Thyroid gland (tissue), 4 donors: ENCODE data around the gene CCNT1. TPM values are rescaled to one million over a fixed set of nuclear protein-coding genes. Genes with fewer than 3 reads are reported as not detected.

Experiments
- DNase-seq, 2 donors: peaks; one replicate each; pipeline ENCODE4 v3.0.0-alpha.2; 2019
- H3K27ac ChIP-seq, 3 donors: fragments of 200-600 bp; sonication (generic); 1 replicate in 2 of 3; 2 replicates in 1 of 3; pipeline ENCODE4 v1.5.1; 2016 to 2019; ENCODE audit warnings: mild to moderate bottlenecking in 1 of 3, moderate library complexity in 1 of 3
- H3K27me3 ChIP-seq: fragments of 200-600 bp; sonication (generic); one replicate; pipeline ENCODE4 v1.5.1; 2019
- H3K36me3 ChIP-seq, 2 donors: fragments of 200-600 bp; sonication (generic); one replicate each; pipeline ENCODE4 v1.5.1; 2016 to 2019
- H3K4me1 ChIP-seq, 2 donors: fragments of 200-600 bp; sonication (generic); one replicate each; pipeline ENCODE4 v1.5.1; 2017 to 2019
- H3K4me3 ChIP-seq, 3 donors: fragments of 200-600 bp; sonication (generic); replicated peaks in 1 of 3; 1 replicate in 2 of 3; 2 replicates in 1 of 3; pipeline ENCODE4 v1.5.1; 2016; ENCODE audit warnings: mild to moderate bottlenecking in 1 of 3
- H3K9me3 ChIP-seq: fragments of 200-600 bp; sonication (generic); one replicate; pipeline ENCODE4 v1.5.1; 2017
- CTCF ChIP-seq, 6 experiments: fragments of 200-600 bp in 3 of 6; fragments of 450-650 bp in 3 of 6; sonication (generic) in 3 of 6; IDR thresholded peaks; one replicate each; pipeline ENCODE4 v1.5.1; 2016 to 2019; ENCODE audit warnings: antibody characterized with exemption in 6 of 6, mild to moderate bottlenecking in 2 of 6, inconsistent platforms in 1 of 6, moderate library complexity in 1 of 6
- POLR2A ChIP-seq, 2 donors: fragments of 450-650 bp; IDR thresholded peaks; one replicate each; pipeline ENCODE4 v1.6.1; 2017; ENCODE audit warnings: antibody characterized with exemption in 2 of 2, mild to moderate bottlenecking in 2 of 2, moderate library complexity in 1 of 2
- WGBS, 2 donors: methylation state at CpG; one replicate each; pipeline ENCODE4 v1.1.5; 2017; 5-methylcytosine and 5-hydroxymethylcytosine counted together
- intact Hi-C: fragments of 100-400 bp; cut with DNase I; formaldehyde crosslinking; loops from one replicate; pipeline ENCODE4 v1.15.1; 2023
- total RNA-seq, 4 donors: library from RNA; depleted of rRNA; stranded (reverse); fragments of >200 nt; gene quantifications; one replicate each; pipeline ENCODE4 v1.2.3, GENCODE V29; 2016

Gene CCNT1
- total RNA-seq, 4 donors from 2014 or later, result 24.0 to 43.1 (median 40.6) TPM

GRCh38 chr12:48696626-48697025 lies 19.9 kb downstream of the CCNT1 start:
- no peaks in the 10 kb centered on the region for H3K27me3 ChIP-seq
- intact Hi-C loops, result no loop called here
- 94 to 96% methylated on average over 5 of the region's 5 CpGs for WGBS, 2 donors
- no peak for DNase-seq
- H3K27ac ChIP-seq, result no peak overlapping the region
- no peak for TF ChIP-seq CTCF (IDR thresholded peaks at IDR 0.05)
- no peaks in the 10 kb centered on the region for H3K4me1 ChIP-seq
- no peak overlapping the region for H3K4me3 ChIP-seq
- no peaks in the 10 kb centered on the region for H3K9me3 ChIP-seq
- H3K36me3 ChIP-seq, result peaks cover 36 to 53% of the 10 kb centered on the region in 2 donors

- no peak for TF ChIP-seq POLR2A (IDR thresholded peaks at IDR 0.05)
- no peak for TF ChIP-seq CTCF (IDR thresholded peaks at IDR 0.05)
- H3K4me3 ChIP-seq, result no peak overlapping the region
- H3K27ac ChIP-seq, result no peak overlapping the region
- H3K27me3 ChIP-seq, result no peaks in the 10 kb centered on the region
- intact Hi-C loops, result no loop called here
- H3K4me1 ChIP-seq, result no peaks in the 10 kb centered on the region
- WGBS, 2 donors, result 88 to 100% methylated on average over 2 of the region's 2 CpGs
- DNase-seq, result no peak
- H3K36me3 ChIP-seq, result peaks cover 36 to 53% of the 10 kb centered on the region in 2 donors
- no peaks in the 10 kb centered on the region for H3K9me3 ChIP-seq
Measured at GRCh38 chr12:48695859-48696258, 20.6 kb downstream of the CCNT1 start.

GRCh38 chr12:48694038-48694437 lies 22.5 kb downstream of the CCNT1 start:
- TF ChIP-seq POLR2A (IDR thresholded peaks at IDR 0.05) (no peak), CTCF (IDR thresholded peaks at IDR 0.05) (no peak)
- 92 to 93% methylated on average over 6 of the region's 6 CpGs for WGBS, 2 donors
- Histone ChIP-seq H3K4me3 (no peak overlapping the region), H3K27ac (no peak overlapping the region), H3K4me1 (no peaks in the 10 kb centered on the region), H3K36me3 (peaks cover 36 to 53% of the 10 kb centered on the region in 2 donors), H3K9me3 (no peaks in the 10 kb centered on the region), H3K27me3 (no peaks in the 10 kb centered on the region)
- no peak for DNase-seq
- intact Hi-C loops, result no loop called here

GRCh38 chr12:48693572-48693971 lies 22.9 kb downstream of the CCNT1 start:
- WGBS, 2 donors, result 95 to 96% methylated on average over 6 of the region's 6 CpGs
- no peak for TF ChIP-seq CTCF (IDR thresholded peaks at IDR 0.05)
- no peak for TF ChIP-seq POLR2A (IDR thresholded peaks at IDR 0.05)

GRCh38 chr12:48691826-48692487 lies 24.6 kb downstream of the CCNT1 start:
- Histone ChIP-seq H3K4me3 (no peak overlapping the region), H3K27me3 (no peaks in the 10 kb centered on the region), H3K36me3 (peaks cover 37 to 44% of the 10 kb centered on the region in 2 donors), H3K4me1 (no peaks in the 10 kb centered on the region), H3K9me3 (no peaks in the 10 kb centered on the region), H3K27ac (no peak overlapping the region)
- intact Hi-C loops, result no loop called here
- DNase-seq, result no peak
- 58 to 59% methylated on average over 2 of the region's 2 CpGs for WGBS, 2 donors
- TF ChIP-seq CTCF (IDR thresholded peaks at IDR 0.05) (no peak), POLR2A (IDR thresholded peaks at IDR 0.05) (no peak)

More at GRCh38 chr12:48693572-48693971, 22.9 kb downstream of the CCNT1 start:
- Histone ChIP-seq H3K9me3 (no peaks in the 10 kb centered on the region), H3K27ac (no peak overlapping the region), H3K36me3 (peaks cover 37 to 50% of the 10 kb centered on the region in 2 donors), H3K4me1 (no peaks in the 10 kb centered on the region), H3K4me3 (no peak overlapping the region), H3K27me3 (no peaks in the 10 kb centered on the region)
- intact Hi-C loops, result no loop called here
- DNase-seq, result no peak
